Suppressor macrophage treated with lipopolysaccharide for 1 hour (primary cell): ENCODE measurements around the gene INPP5A.
A peak's percentile ranks its signal among the peaks of the same experiment; 100 is the strongest.

Experiments used
- DNase-seq, 3 donors: peaks; one replicate each; pipeline ENCODE4 v3.0.0-alpha.2; 2020 to 2022

The INPP5A gene

GRCh38 chr10:132536877-132537683 is 507 bp upstream of the INPP5A start:
- peak; percentile 99 to 100 (median 100) for DNase-seq

DNA sequence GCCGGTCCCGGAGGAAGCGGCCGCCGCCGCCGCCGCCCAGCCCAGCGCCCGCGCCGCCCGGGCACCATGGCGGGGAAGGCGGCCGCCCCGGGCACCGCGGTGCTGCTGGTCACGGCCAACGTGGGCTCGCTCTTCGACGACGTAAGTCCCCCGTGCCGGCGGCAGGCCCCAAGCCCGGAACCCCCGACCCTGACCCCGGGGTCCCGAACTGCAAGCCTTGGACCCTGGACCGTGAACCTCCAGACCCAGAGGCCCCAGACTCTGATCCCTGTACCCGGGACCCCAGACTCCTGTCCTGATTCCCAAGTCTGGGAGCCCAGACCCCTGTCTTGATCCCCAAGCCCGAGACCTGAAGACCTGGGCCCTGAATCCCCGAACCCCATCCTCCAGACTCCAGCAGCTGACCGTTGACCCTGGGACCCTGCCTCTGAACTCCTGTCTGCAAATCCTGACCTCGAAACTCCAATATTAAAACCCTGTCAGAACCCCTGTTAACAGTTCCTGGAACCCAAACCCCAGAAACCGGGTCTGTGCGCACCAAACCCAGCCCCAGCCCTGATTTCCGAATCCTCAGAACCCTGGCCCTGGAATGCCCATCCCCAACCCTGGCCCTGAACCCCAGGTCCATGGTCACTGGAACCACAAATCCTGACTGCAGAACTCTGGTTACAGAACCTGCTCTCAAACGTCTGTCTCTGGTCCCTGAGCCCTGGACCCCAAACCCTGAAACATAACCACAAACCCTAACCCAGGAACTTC is 623 bp downstream of the INPP5A start:
- peak in 1 of 3 donors; percentile 23 for DNase-seq

- DNase-seq = no peak
Observed at GRCh38 chr10:132538790-132539421, 1.3 kb downstream of the INPP5A start.

DNA sequence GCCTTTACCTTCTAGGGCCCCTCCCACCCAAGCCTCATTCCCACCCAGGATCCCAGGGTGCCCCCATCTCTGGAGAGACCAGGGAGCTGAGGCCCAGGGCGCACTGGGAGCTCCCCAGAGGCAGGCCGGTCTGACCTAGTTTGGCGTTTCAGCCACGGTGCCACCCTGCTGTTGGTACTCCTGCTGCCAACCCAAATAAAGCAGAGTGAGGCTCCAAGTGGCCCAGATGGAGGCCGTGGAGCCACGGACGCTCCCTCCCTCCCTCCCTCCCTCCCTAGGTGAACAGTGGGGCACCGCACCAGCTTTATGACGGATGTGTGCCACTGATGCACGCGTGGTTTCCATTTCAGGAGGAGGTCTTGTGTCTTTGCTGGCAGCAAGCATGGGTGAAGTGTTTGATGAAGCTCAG is 1.8 kb downstream of the INPP5A start:
- no peak for DNase-seq

- peak in 2 of 3 donors; percentile 28 to 40 for DNase-seq
Observed at GRCh38 chr10:132539894-132540293, 2.3 kb downstream of the INPP5A start.

- DNase-seq = no peak
Observed at GRCh38 chr10:132540456-132540855, 2.9 kb downstream of the INPP5A start.

GRCh38 chr10:132541129-132541528 is 3.5 kb downstream of the INPP5A start:
- DNase-seq = no peak

GRCh38 chr10:132541601-132542011 is 4.0 kb downstream of the INPP5A start:
- no peak for DNase-seq

DNA sequence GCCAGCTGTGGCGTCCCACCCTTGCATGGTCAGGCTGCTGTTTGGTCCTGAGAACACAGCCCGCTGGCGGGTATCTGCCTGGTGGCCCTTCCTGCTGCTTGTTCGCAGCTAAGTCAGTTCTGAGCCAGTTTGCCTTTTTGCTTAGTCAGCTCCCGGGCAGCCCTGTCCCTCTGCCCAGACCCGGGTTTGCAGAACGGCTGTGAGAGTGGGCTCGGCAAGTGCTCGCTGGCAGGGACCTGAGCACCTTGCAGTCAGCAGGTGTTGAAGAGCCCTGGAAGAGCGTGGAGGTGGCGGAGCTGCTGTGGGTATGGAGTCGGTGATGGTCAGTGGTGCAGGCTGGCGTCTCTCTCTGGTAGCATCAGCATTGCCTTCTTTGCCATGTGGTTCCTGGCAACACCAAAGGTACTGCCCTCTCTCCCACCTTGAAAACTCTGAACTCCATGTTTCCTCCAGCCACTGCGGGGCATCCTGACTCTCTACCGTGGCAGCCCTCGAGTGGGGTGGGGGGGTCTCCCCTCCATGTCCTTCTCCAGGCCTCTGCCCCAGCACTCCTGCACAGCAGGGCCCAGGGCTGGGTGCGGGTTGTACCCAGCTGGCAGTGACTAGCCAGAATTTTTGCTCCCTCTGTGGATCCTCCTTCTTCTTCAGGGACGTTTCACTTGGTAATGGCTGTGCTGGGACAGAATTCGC is 4.6 kb downstream of the INPP5A start:
- DNase-seq = no peak

GRCh38 chr10:132542819-132543218 is 5.2 kb downstream of the INPP5A start:
- no peak for DNase-seq

GRCh38 chr10:132543916-132544743 is 6.5 kb downstream of the INPP5A start:
- no peak for DNase-seq

DNA sequence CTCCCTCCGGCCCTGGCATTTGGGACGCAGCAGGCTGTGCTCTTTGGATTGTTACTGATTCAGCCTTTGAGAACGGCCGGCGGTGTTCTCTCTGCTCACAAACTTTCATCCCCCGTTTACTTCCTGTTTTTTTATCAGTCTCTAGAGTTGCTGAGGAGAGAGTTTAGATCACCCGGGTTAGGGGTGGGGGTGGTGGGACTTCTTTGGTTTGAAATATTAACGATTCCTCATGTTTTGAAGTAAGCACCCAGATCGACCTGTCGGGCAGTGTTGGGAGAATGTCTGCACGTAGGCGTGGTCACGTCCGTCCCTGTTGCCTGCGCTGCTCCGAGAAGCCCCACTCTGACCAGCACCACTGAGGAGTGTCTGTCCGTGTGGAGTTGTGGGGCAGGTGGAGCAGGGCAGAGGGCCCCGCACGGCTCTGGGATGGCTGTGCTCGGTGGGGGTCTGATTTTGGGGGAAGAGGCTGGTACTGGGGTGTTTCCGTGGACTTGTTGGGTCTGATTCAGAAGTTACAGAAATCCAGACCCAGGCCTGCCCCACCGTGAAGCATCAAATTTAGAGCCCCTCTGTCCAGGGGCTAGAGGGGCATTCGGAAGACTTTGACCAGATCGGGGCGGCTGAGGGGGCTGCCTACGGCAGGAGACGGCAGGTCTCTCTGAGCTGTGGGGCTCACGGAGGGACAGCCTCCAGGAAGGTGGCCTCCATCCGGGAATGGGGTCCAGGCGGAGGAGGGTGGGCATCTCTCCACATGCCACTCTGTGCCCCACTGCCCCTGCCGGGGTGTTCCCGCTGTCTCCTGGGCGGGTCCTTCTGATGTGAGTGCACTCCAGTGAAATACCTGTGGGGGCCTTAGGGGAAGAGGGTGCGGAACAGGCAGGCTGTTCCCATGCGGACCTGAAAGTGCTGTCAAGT is 7.4 kb downstream of the INPP5A start:
- DNase-seq = peak; percentile 23 to 43 (median 41)

GRCh38 chr10:132545659-132546367 is 8.2 kb downstream of the INPP5A start:
- DNase-seq = no peak

DNA sequence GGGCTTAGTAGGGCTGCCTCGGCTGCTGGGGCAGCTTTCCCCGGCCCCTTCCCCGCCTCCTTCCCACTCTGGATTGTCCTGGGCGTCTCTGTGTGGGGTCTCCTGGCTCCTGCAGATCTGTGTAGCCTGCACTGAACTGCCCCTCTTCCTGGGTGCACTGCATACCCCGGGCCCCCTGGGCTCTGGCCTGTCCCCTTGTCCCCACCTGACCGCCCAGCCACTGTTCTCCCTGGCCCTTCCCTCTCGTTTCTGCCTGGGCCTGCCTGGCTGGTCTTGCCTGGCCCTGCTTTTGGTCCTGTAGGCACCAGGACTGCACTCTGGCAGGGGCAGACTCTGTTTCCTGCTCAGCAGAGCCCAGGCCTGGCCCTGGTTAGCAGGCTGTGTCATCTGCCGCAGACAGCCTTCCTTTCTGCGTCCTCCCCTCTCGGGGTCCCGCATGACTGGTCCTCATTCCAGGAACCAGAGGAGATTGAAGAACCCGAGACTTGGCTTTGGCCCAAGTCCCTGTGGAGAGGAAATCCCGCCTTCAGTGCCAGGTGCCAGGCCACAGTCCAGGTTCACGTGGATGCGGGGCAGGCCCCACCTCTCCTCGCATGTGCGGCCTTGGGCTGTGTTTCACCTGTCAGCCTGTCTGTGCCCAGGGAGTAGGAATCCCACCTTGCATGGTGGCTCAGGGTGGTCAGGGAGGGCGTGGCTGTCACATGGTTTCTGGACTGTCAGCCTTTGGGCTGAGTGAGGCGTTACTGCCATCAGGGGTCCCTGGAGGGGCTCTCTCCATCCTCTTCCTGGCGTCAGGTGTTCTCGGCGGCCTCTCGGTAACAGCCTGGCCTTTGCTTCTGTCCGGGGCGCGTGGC is 9.2 kb downstream of the INPP5A start:
- DNase-seq = peak; percentile 39 to 47 (median 41)

GRCh38 chr10:132547421-132547861 is 9.9 kb downstream of the INPP5A start:
- DNase-seq = peak; percentile 61 to 68 (median 63)

DNA sequence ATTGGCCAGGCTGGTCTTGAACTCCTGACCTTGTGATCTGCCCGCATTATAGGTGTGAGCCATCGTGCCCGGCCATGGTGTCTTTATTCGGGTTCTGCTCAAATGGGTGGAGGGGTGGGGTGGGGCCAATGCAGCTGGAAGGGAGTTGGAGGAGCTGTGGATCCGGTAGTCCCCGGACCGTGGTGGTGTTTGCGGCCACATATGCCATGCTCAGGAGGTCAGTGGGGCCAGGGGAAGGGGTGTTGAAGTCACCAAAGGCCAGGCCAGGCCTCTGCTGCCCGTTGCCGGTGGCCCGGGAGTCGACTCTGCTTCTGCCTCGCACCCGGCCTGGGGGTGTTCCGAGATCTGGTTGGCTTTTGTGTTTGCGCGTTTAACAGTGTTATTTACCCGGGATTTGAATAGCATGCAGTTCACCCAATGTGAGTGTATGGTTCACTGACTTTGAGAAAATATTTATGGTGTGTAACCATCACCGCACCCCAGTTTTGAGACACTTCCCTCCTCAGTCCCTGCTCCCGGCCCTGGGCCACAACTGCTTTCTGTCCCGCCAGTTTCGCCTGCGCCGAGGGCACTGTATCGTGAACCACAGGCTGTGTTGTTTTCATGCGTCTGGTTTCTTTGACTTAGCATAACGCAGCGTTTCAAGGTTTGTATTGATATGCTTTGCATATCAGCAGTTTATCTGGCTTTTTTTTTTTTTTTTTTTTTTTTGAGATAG is 10.7 kb downstream of the INPP5A start:
- no peak for DNase-seq

DNA sequence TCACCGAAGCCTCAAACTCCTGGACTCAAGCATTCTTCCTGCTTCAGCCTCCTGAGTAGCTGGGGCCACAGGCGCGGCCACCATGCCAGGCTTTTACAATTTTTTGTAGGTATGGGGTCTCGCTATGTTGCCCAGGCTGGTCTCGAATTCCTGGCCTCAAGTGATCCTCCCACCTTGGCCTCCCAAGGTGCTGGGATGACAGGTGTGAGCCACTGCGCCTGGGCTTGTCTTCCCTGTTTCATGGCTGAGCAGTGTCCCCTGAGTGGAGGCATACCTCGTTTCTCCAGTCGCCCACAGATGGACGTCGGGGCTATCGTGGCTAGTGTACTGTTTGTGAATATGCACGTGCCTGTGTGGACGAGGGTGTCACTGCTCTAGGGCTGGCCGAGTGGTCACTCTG is 11.3 kb downstream of the INPP5A start:
- DNase-seq = no peak

GRCh38 chr10:132549371-132549770 is 11.8 kb downstream of the INPP5A start:
- no peak for DNase-seq
